ENCODE results near the gene RTN4RL2.

DNA sequence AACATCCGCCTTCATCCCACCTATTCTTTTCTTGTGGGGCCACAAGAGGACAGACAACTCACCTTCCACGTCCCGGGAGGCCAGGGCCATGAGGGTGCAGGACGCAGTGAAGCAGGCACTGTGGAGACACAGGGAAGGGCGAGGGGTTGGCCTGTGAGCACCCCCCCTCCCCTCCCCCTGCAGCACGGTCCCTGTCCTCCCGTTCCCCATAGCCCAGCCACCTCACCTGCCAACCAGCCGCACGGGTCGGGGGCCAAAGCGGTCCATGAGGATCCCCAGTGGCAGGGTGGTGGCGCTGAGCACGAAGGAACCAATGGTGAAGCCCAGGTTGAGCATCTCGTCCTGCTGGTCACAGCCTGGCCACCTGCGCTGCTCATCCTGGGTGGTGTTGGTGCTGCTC, 40.6 kb downstream of the RTN4RL2 start:
- TF ChIP-seq POLR2A (IDR thresholded peaks at IDR 0.05), result no peak
- TF ChIP-seq, protein P1, sequence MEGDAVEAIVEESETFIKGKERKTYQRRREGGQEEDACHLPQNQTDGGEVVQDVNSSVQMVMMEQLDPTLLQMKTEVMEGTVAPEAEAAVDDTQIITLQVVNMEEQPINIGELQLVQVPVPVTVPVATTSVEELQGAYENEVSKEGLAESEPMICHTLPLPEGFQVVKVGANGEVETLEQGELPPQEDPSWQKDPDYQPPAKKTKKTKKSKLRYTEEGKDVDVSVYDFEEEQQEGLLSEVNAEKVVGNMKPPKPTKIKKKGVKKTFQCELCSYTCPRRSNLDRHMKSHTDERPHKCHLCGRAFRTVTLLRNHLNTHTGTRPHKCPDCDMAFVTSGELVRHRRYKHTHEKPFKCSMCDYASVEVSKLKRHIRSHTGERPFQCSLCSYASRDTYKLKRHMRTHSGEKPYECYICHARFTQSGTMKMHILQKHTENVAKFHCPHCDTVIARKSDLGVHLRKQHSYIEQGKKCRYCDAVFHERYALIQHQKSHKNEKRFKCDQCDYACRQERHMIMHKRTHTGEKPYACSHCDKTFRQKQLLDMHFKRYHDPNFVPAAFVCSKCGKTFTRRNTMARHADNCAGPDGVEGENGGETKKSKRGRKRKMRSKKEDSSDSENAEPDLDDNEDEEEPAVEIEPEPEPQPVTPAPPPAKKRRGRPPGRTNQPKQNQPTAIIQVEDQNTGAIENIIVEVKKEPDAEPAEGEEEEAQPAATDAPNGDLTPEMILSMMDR (IDR thresholded peaks at IDR 0.05), result no peak
- TF ChIP-seq EP300 (IDR thresholded peaks at IDR 0.05), result no peak

Measured in ovary (tissue), 3 donors.